HCT116 (cell line): ENCODE results near the gene RPS6KA2. TPM values are rescaled to one million over a fixed set of nuclear protein-coding genes. Genes with fewer than 3 reads are reported as not detected.

ENCODE experiments used
- ATAC-seq: fragments of 200-7000 bp; cut with Tn5 transposase; 2 replicates; pipeline ENCODE4 v1.9.1; 2020; ENCODE audit warnings: mild to moderate bottlenecking, moderate library complexity
- BruUV-seq: library from RNA; stranded (reverse); fragments of 400-500 nt; replicated peaks from 2 replicates; lab custom pipeline; 2021; lab: Mats Ljungman, UMichigan
- CTCF ChIA-PET: fragments of 300-600 bp; sonication (Branson Sonifier 250); formaldehyde crosslinking; loops from one replicate; lab custom pipeline; 2021; ENCODE audit warnings: antibody characterized with exemption; lab: Charles Lee
- POLR2A ChIA-PET: fragments of 300-600, 350-600 bp; sonication (Branson Sonifier 250); formaldehyde crosslinking; loops from one replicate; lab custom pipeline; 2021; ENCODE audit warnings: antibody characterized with exemption; lab: Charles Lee
- RAD21 ChIA-PET, 2 experiments: fragments of 300-600 bp; sonication (Branson Sonifier 250); formaldehyde crosslinking; loops; one replicate each; lab custom pipeline; 2023; ENCODE audit warnings: low total read pairs in 2 of 2; ENCODE audit not compliant: uncharacterized antibody in 2 of 2, unreplicated experiment in 2 of 2, low non-redundant PET in 1 of 2; lab: Charles Lee
- DNase-seq: peaks from one replicate; pipeline ENCODE4 v3.0.0-alpha.2; 2010; ENCODE audit warnings: low read depth, low spot score
- H2AFZ ChIP-seq: fragments of 200-600 bp; shearing (Covaris generic), sonication (generic); 2 replicates; pipeline ENCODE4 v1.6.1; 2017; ENCODE audit warnings: low read depth, mixed run types, mixed read lengths, antibody characterized with exemption, low read length; ENCODE audit not compliant: poor library complexity, severe bottlenecking
- H3K27ac ChIP-seq: 2 replicates; pipeline ENCODE4 v1.5.1; 2012; ENCODE audit warnings: low read depth, low read length
- H3K27me3 ChIP-seq: fragments of 200-600 bp; sonication (generic); 2 replicates; pipeline ENCODE4 v1.6.1; 2016; ENCODE audit warnings: mixed run types, low read length, mixed read lengths; ENCODE audit not compliant: insufficient read depth
- H3K36me3 ChIP-seq, 2 experiments: fragments of 200-500 bp in 1 of 2; fragments of 200-600 bp in 1 of 2; sonication (Bioruptor generic) in 1 of 2; sonication (generic) in 1 of 2; 2 replicates each; pipeline versions ENCODE4 v1.5.1 to v1.6.1; 2014 to 2016; ENCODE audit warnings: low read length in 2 of 2, inconsistent platforms in 1 of 2, mixed read lengths in 1 of 2, mixed run types in 1 of 2; ENCODE audit not compliant: insufficient read depth in 2 of 2, control insufficient read depth in 1 of 2
- H3K4me1 ChIP-seq, 2 experiments: fragments of 200-600 bp in 1 of 2; sonication (generic) in 1 of 2; 2 replicates each; pipeline versions ENCODE4 v1.5.1 to v1.6.1; 2012 to 2017; ENCODE audit warnings: low read length in 2 of 2, inconsistent platforms in 1 of 2, mild to moderate bottlenecking in 1 of 2, mixed read lengths in 1 of 2, mixed run types in 1 of 2, moderate library complexity in 1 of 2; ENCODE audit not compliant: insufficient read depth in 2 of 2, control insufficient read depth in 1 of 2
- H3K4me2 ChIP-seq: fragments of 200-600 bp; sonication (generic); 2 replicates; pipeline ENCODE4 v1.6.1; 2017; ENCODE audit warnings: mixed run types, low read length, mixed read lengths
- H3K4me3 ChIP-seq, 2 experiments: fragments of 200-600 bp in 1 of 2; sonication (generic) in 1 of 2; replicated peaks in 1 of 2; 2 replicates each; pipeline ENCODE4 v1.5.1; 2011 to 2016; ENCODE audit warnings: low read length in 2 of 2, control low read depth in 1 of 2, low read depth in 1 of 2, mild to moderate bottlenecking in 1 of 2, mixed read lengths in 1 of 2, mixed run types in 1 of 2
- H3K79me2 ChIP-seq: fragments of 200-600 bp; sonication (generic); 2 replicates; pipeline ENCODE4 v1.6.1; 2017; ENCODE audit warnings: mild to moderate bottlenecking, mixed run types, low read length, moderate library complexity, mixed read lengths; ENCODE audit not compliant: insufficient read depth
- H3K9ac ChIP-seq: fragments of 200-600 bp; sonication (generic); 2 replicates; pipeline ENCODE4 v1.6.1; 2016; ENCODE audit warnings: low read length, mixed read lengths
- H3K9me2 ChIP-seq: fragments of 200-600 bp; sonication (generic), shearing (Covaris generic); 2 replicates; pipeline ENCODE4 v1.6.1; 2017; ENCODE audit warnings: mixed run types, mild to moderate bottlenecking, moderate library complexity; ENCODE audit not compliant: insufficient read depth
- H3K9me3 ChIP-seq, 2 experiments: fragments of 200-500 bp in 1 of 2; fragments of 200-600 bp in 1 of 2; sonication (Bioruptor generic) in 1 of 2; sonication (generic) in 1 of 2; 2 replicates each; pipeline ENCODE4 v1.6.1; 2014 to 2017; ENCODE audit warnings: low read length in 2 of 2, mixed read lengths in 2 of 2, inconsistent platforms in 1 of 2, low read depth in 1 of 2, mild to moderate bottlenecking in 1 of 2, mixed run types in 1 of 2, moderate library complexity in 1 of 2; ENCODE audit not compliant: control insufficient read depth in 1 of 2, insufficient read depth in 1 of 2
- H4K20me1 ChIP-seq: fragments of 200-600 bp; sonication (generic), shearing (Covaris generic); 2 replicates; pipeline ENCODE4 v1.6.1; 2017; ENCODE audit warnings: mixed run types, mild to moderate bottlenecking, moderate library complexity; ENCODE audit not compliant: insufficient read depth
- CEBPB ChIP-seq: IDR thresholded peaks from 2 replicates; pipeline ENCODE4 v1.6.1; 2012; ENCODE audit warnings: low read depth
- ELF1 ChIP-seq: IDR thresholded peaks from 2 replicates; pipeline ENCODE4 v1.6.1; 2012; ENCODE audit warnings: low read depth, borderline replicate concordance
- EZH2 ChIP-seq: fragments of 200-600 bp; sonication (generic); IDR thresholded peaks from 2 replicates; pipeline ENCODE4 v1.6.1; 2017; ENCODE audit warnings: antibody characterized with exemption, mixed run types
- POLR2A ChIP-seq: IDR thresholded peaks from 2 replicates; pipeline ENCODE4 v1.7.0; 2011; ENCODE audit warnings: borderline replicate concordance; ENCODE audit not compliant: insufficient read depth, insufficient read length; ENCODE audit errors: extremely low read depth
- RAD21 ChIP-seq: IDR thresholded peaks from 2 replicates; pipeline ENCODE4 v1.6.1; 2012; ENCODE audit warnings: low read depth, mild to moderate bottlenecking
- SRF ChIP-seq: IDR thresholded peaks from 2 replicates; pipeline ENCODE4 v1.6.1; 2012; ENCODE audit warnings: low read depth
- TCF7L2 ChIP-seq: IDR thresholded peaks from 2 replicates; pipeline ENCODE4 v1.7.0; 2011; ENCODE audit warnings: borderline replicate concordance, inconsistent platforms; ENCODE audit not compliant: insufficient read depth, insufficient read length; ENCODE audit errors: extremely low read depth
- YY1 ChIP-seq: IDR thresholded peaks from 2 replicates; pipeline ENCODE4 v1.6.1; 2011; ENCODE audit warnings: low read length, low read depth, moderate library complexity, mild to moderate bottlenecking; ENCODE audit not compliant: insufficient replicate concordance; ENCODE audit errors: extremely low read depth
- ZFX ChIP-seq: fragments of 450-650 bp; IDR thresholded peaks from 2 replicates; pipeline ENCODE4 v1.6.1; 2017
- intact Hi-C: fragments of 100-400 bp; cut with micrococcal nuclease; formaldehyde crosslinking; loops from 2 replicates; pipeline ENCODE4 v1.10.0; 2022
- total RNA-seq: library from RNA; stranded (reverse); gene quantifications from one replicate; pipeline ENCODE4 v1.2.1, GENCODE V29; 2021; ENCODE audit not compliant: unreplicated experiment
- TF ChIP-seq, protein P1 (sequence below): IDR thresholded peaks from 2 replicates; pipeline ENCODE4 v1.6.1; 2012
- TF ChIP-seq, protein P2 (sequence below): IDR thresholded peaks from 2 replicates; pipeline ENCODE4 v1.6.1; 2011; ENCODE audit warnings: mild to moderate bottlenecking, low read length, moderate library complexity; ENCODE audit not compliant: insufficient replicate concordance; ENCODE audit errors: extremely low read depth
- TF ChIP-seq, protein P3 (sequence below): IDR thresholded peaks from 2 replicates; pipeline ENCODE4 v1.6.1; 2012
- TF ChIP-seq, protein P4 (sequence below), 3 experiments: fragments of 200-600 bp in 1 of 3; sonication (generic) in 1 of 3; IDR thresholded peaks in 2 of 3; conservative IDR thresholded peaks in 1 of 3; 2 replicates each; pipeline ENCODE4 v1.5.1; 2012 to 2017; ENCODE audit warnings: low read depth in 2 of 3, low read length in 2 of 3, antibody characterized with exemption in 1 of 3, borderline replicate concordance in 1 of 3, control low read depth in 1 of 3, mild to moderate bottlenecking in 1 of 3, mixed read lengths in 1 of 3, mixed run types in 1 of 3, moderate library complexity in 1 of 3; ENCODE audit not compliant: insufficient read depth in 1 of 3

RPS6KA2 gene
- total RNA-seq, 1 experiment from 2014 or later = 8.5 TPM

DNA sequence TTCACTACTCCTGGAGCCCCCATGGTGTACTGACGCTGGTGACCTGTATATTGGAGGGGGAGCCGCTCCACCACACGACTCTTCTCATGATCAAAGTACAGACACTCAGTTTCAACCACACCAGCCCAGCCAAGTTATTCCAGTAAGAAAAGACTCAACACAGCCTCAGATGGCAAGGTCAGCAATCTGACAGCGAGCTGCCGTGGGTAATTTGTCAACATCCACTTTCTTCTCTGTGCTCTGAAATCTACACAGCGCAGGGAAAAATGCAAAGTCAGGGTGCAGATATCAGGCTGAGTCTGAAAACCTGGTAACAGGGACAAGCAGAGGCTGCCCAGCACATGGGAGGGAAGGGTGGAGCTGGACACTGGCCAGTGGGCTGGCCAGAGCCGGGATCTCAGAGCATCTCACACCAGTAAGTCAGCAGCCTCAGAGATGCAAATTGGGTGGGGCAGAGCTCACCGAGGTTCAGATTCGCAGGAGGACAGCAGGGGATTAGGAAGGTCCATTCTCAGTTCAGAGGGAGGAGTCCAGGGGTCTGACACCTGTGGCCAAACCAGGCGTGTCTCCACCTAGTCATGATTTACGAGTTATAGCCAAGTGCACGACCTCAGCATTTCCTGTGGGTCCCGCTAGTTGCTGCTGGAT is 44.5 kb upstream of the RPS6KA2 start:
- peak; percentile 55 for ATAC-seq
- intact Hi-C loops = no loop called here
- no peak for DNase-seq
- Histone ChIP-seq H3K27ac (no peak overlapping the region), H3K36me3 (no peaks in the 10 kb centered on the region), H2AFZ (no peak overlapping the region), H3K9ac (no peak overlapping the region), H4K20me1 (no peaks in the 10 kb centered on the region), H3K27me3 (no peaks in the 10 kb centered on the region), H3K79me2 (no peaks in the 10 kb centered on the region), H3K4me1 (peaks cover 7 to 15% of the 10 kb centered on the region in 2 experiments), H3K9me3 (no peaks in the 10 kb centered on the region; a peak in 1 of 4 replicates), H3K4me2 (peak overlapping the region; percentile 26), H3K4me3 (no peak overlapping the region), H3K9me2 (no peaks in the 10 kb centered on the region)
- ChIA-PET RAD21 (no interaction called here), POLR2A (no interaction called here), CTCF (no interaction called here)
- BruUV-seq = no TSS peak
- TF ChIP-seq, protein P1, sequence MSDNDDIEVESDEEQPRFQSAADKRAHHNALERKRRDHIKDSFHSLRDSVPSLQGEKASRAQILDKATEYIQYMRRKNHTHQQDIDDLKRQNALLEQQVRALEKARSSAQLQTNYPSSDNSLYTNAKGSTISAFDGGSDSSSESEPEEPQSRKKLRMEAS = no peak
- TF ChIP-seq RAD21 (no peak), CEBPB (no peak), SRF (no peak), TCF7L2 (no peak), ELF1 (no peak), YY1 (no peak), EZH2 (no peak), ZFX (no peak), POLR2A (no peak)
- TF ChIP-seq, protein P2, sequence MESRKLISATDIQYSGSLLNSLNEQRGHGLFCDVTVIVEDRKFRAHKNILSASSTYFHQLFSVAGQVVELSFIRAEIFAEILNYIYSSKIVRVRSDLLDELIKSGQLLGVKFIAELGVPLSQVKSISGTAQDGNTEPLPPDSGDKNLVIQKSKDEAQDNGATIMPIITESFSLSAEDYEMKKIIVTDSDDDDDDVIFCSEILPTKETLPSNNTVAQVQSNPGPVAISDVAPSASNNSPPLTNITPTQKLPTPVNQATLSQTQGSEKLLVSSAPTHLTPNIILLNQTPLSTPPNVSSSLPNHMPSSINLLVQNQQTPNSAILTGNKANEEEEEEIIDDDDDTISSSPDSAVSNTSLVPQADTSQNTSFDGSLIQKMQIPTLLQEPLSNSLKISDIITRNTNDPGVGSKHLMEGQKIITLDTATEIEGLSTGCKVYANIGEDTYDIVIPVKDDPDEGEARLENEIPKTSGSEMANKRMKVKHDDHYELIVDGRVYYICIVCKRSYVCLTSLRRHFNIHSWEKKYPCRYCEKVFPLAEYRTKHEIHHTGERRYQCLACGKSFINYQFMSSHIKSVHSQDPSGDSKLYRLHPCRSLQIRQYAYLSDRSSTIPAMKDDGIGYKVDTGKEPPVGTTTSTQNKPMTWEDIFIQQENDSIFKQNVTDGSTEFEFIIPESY = no peak
- TF ChIP-seq, protein P3, sequence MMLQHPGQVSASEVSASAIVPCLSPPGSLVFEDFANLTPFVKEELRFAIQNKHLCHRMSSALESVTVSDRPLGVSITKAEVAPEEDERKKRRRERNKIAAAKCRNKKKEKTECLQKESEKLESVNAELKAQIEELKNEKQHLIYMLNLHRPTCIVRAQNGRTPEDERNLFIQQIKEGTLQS = no peak
- TF ChIP-seq, protein P4, sequence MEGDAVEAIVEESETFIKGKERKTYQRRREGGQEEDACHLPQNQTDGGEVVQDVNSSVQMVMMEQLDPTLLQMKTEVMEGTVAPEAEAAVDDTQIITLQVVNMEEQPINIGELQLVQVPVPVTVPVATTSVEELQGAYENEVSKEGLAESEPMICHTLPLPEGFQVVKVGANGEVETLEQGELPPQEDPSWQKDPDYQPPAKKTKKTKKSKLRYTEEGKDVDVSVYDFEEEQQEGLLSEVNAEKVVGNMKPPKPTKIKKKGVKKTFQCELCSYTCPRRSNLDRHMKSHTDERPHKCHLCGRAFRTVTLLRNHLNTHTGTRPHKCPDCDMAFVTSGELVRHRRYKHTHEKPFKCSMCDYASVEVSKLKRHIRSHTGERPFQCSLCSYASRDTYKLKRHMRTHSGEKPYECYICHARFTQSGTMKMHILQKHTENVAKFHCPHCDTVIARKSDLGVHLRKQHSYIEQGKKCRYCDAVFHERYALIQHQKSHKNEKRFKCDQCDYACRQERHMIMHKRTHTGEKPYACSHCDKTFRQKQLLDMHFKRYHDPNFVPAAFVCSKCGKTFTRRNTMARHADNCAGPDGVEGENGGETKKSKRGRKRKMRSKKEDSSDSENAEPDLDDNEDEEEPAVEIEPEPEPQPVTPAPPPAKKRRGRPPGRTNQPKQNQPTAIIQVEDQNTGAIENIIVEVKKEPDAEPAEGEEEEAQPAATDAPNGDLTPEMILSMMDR (IDR thresholded peaks at IDR 0.05 in 2 of 3, conservative IDR thresholded peaks at IDR 0.05 in 1 of 3; ENCODE audit: borderline replicate concordance in 1 of 3, insufficient read depth in 1 of 3, low read depth in 2 of 3, low read length in 2 of 3) = no peak
